Measurements from ENCODE around the gene SPATA6.
"Not testable (repeated sequence)": the region's sequence is repeated elsewhere in the genome, so short reads cannot be mapped to it uniquely, and the experiment has no call there.

Gene SPATA6

DNA sequence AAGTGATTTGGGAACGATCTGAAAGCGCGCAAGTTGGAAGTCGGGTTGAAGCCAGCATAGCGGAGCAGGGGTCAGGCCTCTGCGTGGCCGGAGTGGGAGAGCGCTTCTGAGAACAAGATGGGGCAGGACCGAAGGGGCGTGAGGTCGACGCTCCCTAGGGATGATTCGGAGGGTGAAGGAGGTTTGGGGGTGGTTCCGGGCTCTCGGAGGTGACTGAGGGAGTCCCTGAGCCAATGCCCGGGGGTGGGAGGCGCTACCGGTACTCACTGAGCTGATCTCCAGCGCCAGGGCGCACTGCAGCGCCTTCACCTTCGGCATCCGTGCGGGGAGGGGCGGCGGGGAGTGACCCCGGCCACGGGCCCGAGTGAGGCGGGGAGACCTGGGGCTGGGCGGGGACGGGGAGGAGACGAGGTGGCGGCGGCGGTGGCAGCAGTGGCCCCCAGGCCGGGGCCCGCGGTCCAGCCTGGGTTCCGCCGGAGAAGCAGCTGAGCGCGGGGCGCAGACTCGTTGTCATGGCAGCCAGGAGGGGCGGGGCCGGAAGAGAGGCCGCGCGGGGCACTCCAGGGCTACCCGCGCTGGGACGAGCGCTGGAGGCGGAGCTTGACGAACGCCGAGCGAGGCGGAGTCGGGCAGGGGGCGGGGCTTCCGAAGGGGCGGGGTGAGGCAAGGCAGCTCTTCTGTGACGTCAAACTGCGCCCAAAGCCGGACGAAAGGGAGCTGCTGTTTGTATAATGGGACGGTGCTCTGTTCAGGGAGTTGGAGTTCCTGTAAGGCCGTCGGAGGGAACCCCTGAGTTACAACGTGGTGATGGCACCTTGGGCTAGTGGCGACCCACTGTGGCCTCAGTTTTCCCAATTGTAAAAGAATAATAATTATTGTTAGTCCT lies at the start of gene SPATA6:
Gene SPATA6, minus strand, starts transcription at position 514 of the 886 bp plus-strand sequence. Its CDS starts 196 bp downstream, at position 318.
- DNase-seq: peak; percentile 74 to 88 (median 76)

DNA sequence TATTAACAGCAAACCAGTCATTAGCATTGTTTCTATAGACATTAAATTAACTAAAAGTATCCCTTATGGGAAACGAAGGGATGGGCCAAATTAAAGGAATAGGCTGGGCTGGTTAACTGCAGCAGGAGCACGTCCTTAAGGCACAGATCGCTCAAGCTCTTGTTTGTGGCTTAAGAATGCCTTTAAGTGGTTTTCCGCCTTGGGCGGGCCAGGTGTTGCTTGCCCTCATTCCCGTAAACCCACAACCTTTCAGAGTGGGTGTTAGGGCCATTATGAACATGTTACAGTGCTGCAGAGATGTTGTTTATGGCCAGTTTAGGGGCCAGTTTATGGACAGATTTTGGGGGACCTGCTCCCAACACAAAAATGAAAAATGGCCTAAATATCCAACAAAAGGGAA lies 47.9 kb upstream of the SPATA6 start:
- not testable (repeated sequence) for DNase-seq

DNA sequence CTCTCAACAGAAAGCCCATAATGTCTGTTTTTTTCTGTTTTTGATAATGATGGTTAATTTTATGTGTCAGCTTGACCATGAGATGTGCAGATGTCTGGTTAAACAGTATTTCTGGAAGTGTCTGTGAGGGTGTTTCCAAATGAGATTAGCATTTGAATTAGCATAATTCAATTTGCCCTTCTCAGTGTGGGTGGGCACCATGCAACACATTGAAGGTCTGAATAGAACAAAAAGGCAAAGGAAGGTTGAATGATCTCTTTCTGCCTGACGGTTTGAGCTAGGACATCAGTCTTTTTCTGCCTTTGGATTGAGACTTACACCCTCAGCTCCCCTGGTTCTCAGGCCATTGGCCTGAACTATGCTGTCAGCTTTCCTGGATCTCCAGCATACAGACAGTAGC lies 34.9 kb upstream of the SPATA6 start:
- DNase-seq: no peak

DNA sequence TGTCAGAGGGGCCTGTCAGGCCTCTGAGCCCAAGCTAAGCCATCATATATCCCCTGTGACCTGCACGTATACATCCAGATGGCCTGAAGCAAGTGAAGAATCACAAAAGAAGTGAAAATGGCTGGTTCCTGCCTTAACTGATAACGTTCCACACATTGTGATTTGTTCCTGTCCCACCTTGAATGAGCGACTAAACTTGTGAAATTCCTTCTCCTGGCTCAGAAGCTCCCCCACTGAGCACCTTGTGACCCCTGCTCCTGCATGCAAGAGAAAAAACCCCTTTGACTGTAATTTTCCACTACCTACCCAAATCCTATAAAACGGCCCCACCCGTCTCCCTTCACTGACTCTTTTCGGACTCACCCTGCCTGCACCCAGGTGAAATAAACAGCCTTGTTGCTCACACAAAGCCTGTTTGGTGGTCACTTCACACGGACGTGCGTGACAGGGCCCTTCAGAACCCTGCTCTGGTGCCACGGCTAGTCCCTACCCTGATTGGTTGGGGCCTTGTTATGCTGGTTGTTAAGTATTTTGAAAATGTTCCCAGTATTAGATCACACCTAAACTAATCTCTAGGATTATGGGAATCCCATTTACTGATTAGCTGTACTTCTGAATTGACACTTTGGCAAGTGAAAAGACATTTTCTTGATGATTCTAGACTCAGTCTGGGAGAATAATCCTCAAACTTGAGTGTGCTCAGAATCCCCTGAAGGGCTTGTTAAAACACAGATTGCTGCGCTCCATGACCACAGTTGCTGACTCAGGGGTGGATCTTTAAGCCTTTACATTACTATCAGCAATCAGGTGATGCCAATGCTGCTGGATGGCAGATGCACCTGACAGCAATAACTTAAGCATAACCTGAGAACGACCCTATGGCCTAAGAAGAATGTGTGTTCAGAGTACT lies 28.8 kb upstream of the SPATA6 start:
- no peak for DNase-seq

DNA sequence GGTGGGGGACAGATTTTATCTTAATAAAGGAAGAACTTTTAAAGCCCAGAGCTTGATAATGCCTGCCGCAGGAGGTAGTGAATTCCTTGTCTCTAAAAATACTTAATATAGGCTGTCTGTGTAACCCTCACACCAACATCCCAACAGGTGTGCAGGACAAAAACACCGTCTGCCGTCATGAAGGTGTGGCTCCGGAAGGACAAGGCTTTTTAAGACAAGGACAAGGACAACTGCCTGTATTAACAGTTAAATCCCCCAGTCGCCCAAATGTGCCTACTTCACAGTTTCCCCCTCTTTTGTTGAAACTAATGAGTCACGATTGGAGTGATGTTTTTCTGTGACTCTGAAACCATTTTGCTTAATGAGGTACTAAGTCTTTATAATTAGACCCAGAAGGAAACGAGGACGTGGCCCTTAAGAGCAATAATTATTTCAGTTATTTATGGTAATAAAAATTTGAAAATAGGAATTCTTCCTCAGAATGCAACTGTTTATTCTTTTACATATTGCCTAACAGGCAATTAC lies 27.3 kb upstream of the SPATA6 start:
- DNase-seq: no peak

DNA sequence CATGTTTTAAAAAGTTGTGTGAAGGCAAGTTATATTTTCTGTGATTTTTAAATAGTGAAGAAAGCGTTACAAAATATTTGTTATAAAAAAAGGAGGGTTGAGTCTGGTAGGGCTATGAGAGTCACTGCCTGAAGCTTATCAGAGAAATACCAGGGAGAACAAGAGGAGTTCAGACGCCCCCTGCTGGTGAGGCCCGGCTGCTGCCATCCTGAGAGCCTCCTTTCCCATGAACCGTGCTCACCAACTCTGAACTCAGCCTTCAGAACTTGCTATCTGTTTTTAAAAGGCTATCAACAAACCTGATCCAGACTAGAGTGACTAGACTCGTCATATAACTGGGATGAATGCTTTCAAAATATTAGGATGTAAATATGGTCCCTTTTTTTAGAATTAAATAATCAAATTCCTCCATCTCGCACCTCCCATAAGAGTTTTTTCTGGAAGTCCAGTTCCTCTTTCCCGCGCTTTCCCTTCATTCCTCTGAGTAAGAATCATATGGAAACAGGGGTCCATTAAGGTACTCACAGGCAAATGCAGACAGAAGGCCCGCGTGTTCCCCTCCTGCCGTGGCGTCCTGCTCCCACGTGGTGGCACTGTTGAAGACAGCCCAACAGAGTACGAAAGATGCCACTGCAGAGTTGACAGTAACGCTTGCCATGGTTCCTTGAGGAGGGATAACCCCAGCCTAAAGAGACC lies 26.2 kb upstream of the SPATA6 start:
- peak; percentile 11 to 53 (median 23) for DNase-seq

DNA sequence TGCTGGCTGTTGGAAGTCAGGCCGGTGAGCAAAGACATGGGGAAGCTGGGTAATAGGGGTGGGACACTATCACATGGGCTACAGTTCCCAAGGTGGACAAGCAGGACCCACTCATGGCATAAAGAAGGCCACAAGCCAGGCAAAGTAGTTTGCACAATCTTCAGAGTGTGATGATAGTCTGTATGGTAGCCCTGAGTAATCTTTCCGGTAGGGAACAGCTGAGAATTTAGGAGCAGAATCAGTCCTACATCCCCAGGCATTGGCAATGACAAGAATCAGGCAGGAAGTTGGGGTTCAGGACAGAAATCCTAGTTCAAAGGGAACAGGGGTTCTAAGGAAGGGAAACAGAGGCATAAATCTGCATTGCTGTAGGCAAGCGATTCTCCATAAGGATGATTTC lies 23.9 kb upstream of the SPATA6 start:
- DNase-seq: no peak

DNA sequence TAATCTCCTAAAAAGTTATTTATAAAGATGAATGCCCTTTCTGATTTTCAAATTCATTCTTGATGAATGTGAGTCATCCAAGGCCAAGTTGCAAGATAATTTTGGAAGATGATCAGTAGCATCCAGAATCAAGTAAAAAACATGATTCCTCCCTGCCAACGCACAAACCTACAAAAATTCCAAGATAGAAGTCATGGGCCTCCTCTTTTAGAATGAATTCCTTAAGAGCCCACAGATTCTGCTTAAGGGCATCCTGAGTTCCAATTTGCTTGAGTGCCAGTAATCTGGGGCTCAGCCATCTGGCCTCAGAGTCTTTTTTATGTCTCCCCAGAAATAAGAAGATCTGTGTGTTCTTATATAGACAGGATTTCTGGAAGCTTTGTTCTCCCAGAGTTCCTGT lies 23.2 kb upstream of the SPATA6 start:
- DNase-seq: no peak

DNA sequence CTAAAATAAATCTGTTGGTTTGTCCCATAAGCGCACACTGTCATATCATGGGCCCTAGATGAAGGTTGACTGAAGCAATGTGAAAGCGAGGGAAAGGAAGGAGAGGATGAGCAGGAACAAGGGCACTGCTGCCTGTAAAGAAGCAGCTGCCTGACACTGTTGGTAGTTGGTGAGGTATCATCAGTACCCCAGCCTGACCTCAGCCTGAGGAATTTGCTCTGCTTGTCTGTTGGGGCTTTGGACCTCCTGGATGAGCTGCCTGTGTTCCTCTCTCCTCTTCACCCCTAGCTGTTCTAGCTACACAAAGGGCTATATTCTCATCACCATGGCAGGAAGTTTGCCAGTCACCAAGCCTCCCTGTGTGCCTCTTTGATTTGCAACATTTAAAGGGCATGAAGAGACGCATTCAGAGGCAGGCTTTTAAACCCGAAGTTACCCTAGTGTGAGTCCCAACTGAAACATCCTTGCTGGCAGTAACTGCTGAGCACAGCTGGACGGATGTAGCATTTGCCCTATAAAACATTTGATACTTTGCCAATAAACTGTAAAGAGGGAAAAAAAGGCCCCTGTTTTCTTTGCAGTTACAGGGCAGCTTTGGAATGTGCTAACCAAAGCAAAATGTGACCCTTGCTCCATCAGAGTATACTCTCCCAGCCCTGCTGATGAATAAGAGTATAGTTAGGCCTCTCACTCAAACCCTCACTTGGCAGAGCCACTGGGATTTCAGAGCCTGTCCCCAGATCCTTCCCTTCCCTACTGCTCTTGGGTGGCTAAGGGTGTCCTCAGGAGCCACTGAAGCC lies 22.2 kb upstream of the SPATA6 start:
- DNase-seq: no peak

DNA sequence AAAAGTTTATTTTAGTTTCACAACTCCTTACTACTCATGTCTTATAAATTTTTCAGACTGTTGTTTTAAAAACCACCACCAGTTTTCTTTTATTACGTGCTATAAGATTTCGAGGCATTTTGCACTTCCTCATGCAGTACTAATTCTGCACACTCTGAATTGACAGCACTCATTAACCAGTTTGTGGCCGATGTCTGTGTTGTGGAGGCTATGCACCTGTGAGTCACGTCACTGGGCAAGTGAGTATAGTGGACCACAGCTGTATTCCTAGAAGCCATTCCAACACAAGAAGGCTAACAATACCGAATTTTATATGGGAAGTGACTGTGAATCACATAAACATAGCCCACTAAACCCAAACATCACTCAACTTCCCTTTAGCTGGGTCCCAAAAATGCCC lies 21.0 kb upstream of the SPATA6 start:
- no peak for DNase-seq

DNA sequence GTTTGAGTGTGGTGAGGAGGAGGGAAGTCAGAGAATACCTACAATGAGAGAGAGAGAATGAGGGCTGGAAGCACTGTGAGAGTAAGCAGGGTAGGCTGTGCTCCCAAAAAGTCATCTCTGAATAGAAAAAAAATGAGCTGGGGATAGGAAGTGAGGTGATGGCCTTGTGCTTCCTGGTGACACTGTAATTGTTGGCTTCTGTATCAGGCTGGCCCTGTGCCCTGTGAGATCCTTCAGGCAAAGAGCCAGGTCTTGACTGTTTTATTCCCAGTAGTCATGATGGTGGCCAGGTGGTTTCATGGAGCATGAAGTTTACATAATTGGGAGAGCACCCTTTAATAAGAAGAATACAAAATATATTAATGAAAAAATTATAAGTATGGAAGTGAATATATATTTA lies 20.4 kb upstream of the SPATA6 start:
- DNase-seq: no peak

DNA sequence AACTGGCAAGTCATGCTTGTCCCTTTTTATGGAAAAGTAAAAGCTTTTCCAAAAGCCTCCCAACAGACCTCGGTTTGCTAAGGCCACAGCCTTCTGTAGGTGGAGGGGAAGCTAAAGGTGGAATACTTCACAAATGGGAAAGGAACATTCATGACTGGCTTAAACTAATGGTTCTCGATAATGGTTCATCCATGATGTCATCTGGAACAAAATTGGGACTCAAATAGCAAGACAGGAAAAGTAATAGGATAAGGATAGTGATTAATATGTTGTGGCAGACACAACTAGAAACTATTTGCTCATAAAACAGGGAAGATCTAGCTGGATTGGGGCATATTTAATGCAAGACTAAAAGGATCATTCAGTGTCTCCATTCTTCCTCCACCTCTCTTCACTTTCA lies 16.7 kb upstream of the SPATA6 start:
- DNase-seq: no peak

DNA sequence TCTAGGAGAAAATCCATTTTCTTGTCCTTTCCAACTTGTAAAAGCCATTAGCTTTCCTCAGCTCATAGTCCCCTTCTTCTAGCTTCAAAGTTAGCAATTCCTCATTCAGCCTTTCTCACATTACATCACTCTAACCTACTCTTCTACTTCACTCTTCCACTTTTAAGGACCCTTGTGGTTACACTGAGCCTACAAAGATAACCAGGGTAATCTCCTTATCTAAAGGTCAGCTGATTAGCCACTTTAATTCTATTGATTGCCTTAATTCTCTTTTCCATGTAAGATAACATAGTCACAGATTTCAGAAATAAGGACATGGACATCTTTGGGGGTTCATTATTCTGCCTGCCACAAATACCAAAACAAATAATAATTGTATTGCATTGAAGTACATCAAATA lies 8.5 kb upstream of the SPATA6 start:
- no peak for DNase-seq

DNA sequence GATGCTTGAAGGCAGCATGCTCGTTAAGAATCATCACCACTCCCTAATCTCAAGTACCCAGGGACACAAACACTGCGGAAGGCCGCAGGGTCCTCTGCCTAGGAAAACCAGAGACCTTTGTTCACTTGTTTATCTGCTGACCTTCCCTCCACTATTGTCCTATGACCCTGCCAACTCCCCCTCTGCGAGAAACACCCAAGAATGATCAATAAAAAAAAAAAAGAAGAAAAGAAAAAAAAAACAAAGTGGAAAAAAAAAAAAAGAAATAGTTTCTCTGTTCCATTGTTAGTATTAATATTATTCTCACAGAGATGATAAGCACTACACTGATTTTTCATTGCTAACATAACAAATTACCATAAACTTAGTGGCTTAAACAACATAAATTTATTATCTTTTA lies 8.0 kb upstream of the SPATA6 start:
- DNase-seq: not testable (repeated sequence)

DNA sequence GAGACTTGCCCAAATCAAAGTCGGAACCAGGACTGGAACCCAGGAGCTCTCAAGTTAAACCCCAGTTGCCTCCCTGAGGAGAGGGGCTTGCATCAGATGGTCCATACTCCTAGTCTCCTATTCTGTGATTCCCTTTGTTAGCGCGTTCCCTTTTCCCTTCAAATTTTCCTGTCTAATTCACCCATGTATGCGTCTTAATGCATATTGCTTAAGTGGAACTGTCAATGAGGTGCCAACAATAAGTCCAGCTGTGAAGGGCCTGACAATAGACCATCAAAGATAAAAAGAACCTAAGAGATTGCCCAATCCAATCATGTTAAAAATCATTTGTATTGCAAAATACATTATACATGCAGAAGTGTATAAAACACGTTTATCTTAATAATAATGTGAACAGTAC lies 634 bp upstream of the SPATA6 start:
- DNase-seq: no peak

DNA sequence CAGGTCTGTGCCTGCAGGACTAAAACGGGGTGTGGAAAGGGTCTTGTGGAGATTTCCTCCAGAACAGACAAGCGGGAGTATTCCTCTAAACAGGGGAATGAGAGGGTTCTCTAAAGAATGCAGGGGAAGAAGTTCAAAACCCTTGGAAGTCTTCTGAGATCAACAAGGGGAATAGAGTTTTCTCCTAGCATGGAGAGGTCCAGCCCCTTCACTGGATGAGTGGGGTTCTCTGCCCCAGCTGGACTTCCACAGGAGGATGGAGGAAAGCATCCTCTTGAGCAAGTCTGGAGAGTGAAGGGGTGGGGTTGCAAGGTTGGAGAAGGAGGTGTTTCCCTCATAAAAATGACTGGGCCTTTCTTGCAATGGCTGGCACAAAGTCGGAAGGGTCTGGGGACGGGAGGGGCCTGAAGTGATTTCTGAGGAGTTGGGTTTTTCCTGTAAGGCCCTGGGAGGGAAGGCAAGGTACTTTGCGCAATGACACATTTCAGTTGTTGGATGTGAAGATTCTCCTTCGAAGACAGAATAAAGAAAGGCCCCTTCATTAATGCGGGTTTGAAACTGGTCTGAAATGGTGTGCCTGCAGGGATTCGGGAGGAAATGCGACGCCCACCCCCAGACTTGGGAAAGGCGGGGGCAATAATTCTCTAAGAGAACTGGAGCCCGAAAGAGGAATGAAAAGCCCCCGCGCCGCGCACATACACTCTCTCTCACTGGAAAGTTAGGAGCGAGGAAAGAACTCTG lies 884 bp downstream of the SPATA6 start:
- DNase-seq: no peak

DNA sequence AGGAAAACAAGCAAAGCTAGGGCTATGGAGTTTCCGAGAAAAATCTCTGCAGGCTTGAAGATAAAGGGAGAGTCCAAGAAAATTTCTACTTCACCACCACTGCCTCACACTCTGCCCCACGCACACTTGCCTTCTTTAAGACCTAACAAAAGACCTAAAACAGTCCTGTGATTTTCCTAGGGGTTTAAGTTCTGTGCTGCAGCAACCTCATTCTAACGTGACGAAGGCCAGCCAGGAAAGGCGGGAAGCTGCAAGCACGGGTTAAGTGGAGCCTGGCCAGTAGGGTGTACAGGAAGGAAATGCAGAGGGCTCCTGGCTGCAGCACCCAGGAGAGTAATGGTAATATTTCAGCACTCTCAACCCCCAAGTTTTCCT lies 1.5 kb downstream of the SPATA6 start:
- no peak for DNase-seq

DNA sequence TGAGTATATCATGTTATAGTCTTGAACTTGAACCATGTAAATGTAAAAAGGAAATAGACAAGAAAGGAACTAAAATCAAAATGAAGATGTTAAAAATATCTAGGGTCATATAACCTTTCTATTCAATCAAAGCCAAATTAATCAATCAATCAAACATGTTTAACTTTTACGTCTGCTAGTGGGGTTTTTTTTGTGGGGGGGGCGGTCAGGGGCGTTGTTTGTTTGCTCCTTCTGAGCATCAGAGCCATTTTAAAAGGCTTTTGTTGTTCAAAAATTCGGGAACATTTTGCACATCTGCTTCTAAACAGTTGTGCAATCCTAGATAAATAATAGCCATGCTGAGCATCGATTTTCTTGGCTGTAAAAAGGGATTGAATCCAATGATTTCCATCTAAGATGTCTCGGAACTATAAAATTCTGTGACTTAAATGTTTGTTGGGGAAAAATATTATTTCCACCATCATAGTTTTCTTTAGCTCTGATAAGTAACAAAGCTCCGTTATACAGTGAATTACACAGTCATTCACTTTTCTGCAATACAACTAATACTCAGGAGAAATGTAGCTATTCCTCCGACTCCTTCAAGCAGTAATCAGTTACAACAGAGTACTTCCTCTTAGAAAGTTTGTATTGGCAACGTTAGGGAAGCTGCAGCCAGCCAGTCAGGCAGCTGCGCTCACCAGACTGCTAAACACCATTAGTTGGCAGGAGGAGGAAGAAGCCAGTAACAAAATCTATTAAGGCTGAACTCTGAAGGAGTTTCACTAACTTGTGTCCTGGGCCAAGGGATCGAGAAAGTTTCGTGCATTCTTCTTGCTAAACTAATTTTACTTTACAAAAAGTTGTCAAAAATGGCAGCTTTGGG lies 2.2 kb downstream of the SPATA6 start:
- DNase-seq: no peak

DNA sequence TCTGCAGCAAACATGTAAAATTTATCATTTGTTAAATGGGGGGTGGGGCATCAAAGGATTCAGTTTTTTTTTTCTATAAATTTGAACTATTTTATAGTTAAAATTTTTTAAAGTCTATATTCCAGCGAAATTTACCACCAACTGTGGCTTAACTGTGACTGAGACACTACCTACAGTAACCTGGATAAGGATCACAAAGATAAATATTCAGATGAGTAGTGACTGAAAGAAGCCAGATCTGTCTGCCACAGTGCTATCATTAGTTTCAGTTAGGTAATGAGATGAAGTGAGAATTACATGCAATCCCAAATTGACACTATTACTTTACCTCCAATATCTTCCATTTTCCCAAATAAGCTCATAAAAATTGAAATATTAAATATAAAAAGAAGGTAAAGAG lies 5.4 kb downstream of the SPATA6 start:
- no peak for DNase-seq

DNA sequence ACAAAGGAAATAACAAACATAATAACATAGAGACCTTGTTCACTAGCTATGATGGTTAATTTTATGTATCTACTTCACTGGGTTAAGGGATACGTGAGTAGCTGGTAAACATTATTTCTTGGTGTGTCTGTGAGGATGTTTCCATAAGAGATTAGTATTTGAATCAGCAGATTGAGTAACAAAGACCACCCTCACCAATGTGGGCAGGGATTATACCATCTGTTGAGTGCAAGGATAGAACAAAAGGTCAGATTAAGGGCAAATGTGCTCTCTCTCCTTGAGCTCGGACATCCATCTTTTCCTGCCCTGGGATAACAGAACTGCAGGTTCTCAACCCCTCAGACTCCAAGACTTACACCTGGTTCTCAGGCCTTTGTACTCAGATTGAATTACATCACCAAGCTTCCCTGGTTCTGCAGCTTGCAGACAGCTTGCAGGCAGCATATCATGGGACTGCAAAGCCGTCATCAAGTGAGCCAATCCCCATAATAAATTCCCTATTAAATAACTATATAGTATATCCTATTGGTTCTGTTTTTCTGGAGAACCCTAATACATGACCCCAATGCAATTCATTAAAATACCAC lies 9.2 kb downstream of the SPATA6 start:
- no peak for DNase-seq
